ENCODE results near the gene COMMD3.
"Not testable (repeated sequence)": the region's sequence is repeated elsewhere in the genome, so short reads cannot be mapped to it uniquely, and the experiment has no call there.

COMMD3 gene

GRCh38 chr10:22340329-22341189, 24.4 kb downstream of the COMMD3 start:
- DNase-seq: peak; percentile 85

- peak; percentile 78 for DNase-seq
Observed at GRCh38 chr10:22341190-22341925, 25.2 kb downstream of the COMMD3 start.

GRCh38 chr10:22341926-22342196, 25.7 kb downstream of the COMMD3 start:
- DNase-seq: no peak

- DNase-seq: no peak
Observed at GRCh38 chr10:22342421-22342820, 26.2 kb downstream of the COMMD3 start.

GRCh38 chr10:22343731-22344130, 27.5 kb downstream of the COMMD3 start:
- DNase-seq: no peak

GRCh38 chr10:22344249-22344648, 28.1 kb downstream of the COMMD3 start:
- DNase-seq: no peak

- no peak for DNase-seq
Observed at GRCh38 chr10:22344781-22345300, 28.7 kb downstream of the COMMD3 start.

GRCh38 chr10:22345301-22346095, 29.3 kb downstream of the COMMD3 start, which contains the start of gene SPAG6:
TSS of gene SPAG6 (plus strand) at chr10:22345496. CDS start at chr10:22345612, 116 bp downstream.
- DNase-seq: peak; percentile 56

GRCh38 chr10:22346096-22346661, 30.0 kb downstream of the COMMD3 start:
- DNase-seq: no peak

GRCh38 chr10:22349755-22350154, 33.6 kb downstream of the COMMD3 start:
- no peak for DNase-seq

GRCh38 chr10:22351131-22351703, 35.0 kb downstream of the COMMD3 start:
- no peak for DNase-seq

- no peak for DNase-seq
Observed at GRCh38 chr10:22356324-22356873, 40.2 kb downstream of the COMMD3 start.

- not testable (repeated sequence) for DNase-seq
Observed at GRCh38 chr10:22357770-22358169, 41.6 kb downstream of the COMMD3 start.

GRCh38 chr10:22363305-22363704, 47.1 kb downstream of the COMMD3 start:
- no peak for DNase-seq

- DNase-seq: no peak
Observed at GRCh38 chr10:22364407-22365140, 48.4 kb downstream of the COMMD3 start.

GRCh38 chr10:22365233-22365632, 49.0 kb downstream of the COMMD3 start:
- no peak for DNase-seq

GRCh38 chr10:22365644-22366434, 49.7 kb downstream of the COMMD3 start:
- no peak for DNase-seq

GRCh38 chr10:22366435-22366703, 50.2 kb downstream of the COMMD3 start:
- DNase-seq: no peak

GRCh38 chr10:22366771-22367170, 50.6 kb downstream of the COMMD3 start:
- DNase-seq: no peak

- DNase-seq: no peak
Observed at GRCh38 chr10:22367471-22367870, 51.3 kb downstream of the COMMD3 start.

- no peak for DNase-seq
Observed at GRCh38 chr10:22368402-22368801, 52.2 kb downstream of the COMMD3 start.
